WTC11 (cell line): Measurements from ENCODE around the gene STARD9. TPM values are rescaled to one million over a fixed set of nuclear protein-coding genes. Genes with fewer than 3 reads are reported as not detected.

Experiments used
- ATAC-seq: fragments of 200-7000 bp; cut with Tn5 transposase; 2 replicates; pipeline ENCODE4 v1.10.0; 2021; ENCODE audit warnings: mild to moderate bottlenecking, moderate library complexity
- CTCF ChIA-PET: fragments of 300-600 bp; sonication (Branson Sonifier 250); formaldehyde crosslinking; loops from one replicate; lab custom pipeline; 2021; ENCODE audit warnings: antibody characterized with exemption; lab: Charles Lee
- POLR2A ChIA-PET: fragments of 350-600 bp; sonication (Branson Sonifier 250); formaldehyde crosslinking; loops from one replicate; lab custom pipeline; 2021; ENCODE audit warnings: antibody characterized with exemption; lab: Charles Lee
- DNase-seq: peaks from one replicate; pipeline ENCODE4 v3.0.0; 2021; ENCODE audit warnings: low spot score
- H3K27ac Mint-ChIP-seq: 2 replicates; pipeline ENCODE4 v1.8.0; 2021; ENCODE audit warnings: mixed read lengths
- H3K27me3 Mint-ChIP-seq: 2 replicates; pipeline ENCODE4 v1.8.0; 2021; ENCODE audit warnings: low read depth, mild to moderate bottlenecking, moderate library complexity, mixed read lengths
- H3K36me3 Mint-ChIP-seq: 2 replicates; pipeline ENCODE4 v1.8.0; 2021; ENCODE audit warnings: mixed read lengths
- H3K4me1 Mint-ChIP-seq: 2 replicates; pipeline ENCODE4 v1.8.0; 2022; ENCODE audit warnings: mixed read lengths
- H3K4me3 Mint-ChIP-seq: 2 replicates; pipeline ENCODE4 v1.8.0; 2021; ENCODE audit warnings: mild to moderate bottlenecking, moderate library complexity, mixed read lengths
- H3K9me3 Mint-ChIP-seq: 2 replicates; pipeline ENCODE4 v1.8.0; 2021; ENCODE audit warnings: mixed read lengths
- ATF6 ChIP-seq: sonication (generic); formaldehyde crosslinking; IDR thresholded peaks from 2 replicates; pipeline ENCODE4 v1.8.1; 2023; ENCODE audit warnings: mild to moderate bottlenecking, missing genetic modification reagents
- CDX4 ChIP-seq: fragments of 250-450 bp; sonication (Bioruptor Pico); IDR thresholded peaks from 2 replicates; pipeline ENCODE4 v1.9.0; 2021; ENCODE audit warnings: moderate library complexity, mild to moderate bottlenecking, inconsistent platforms, borderline replicate concordance
- CREM ChIP-seq: sonication (generic); formaldehyde crosslinking; IDR thresholded peaks from 2 replicates; pipeline ENCODE4 v1.8.1; 2022; ENCODE audit warnings: mild to moderate bottlenecking, missing genetic modification reagents, moderate library complexity
- E2F5 ChIP-seq: sonication (generic); formaldehyde crosslinking; IDR thresholded peaks from 2 replicates; pipeline ENCODE4 v1.8.1; 2022; ENCODE audit warnings: mild to moderate bottlenecking, moderate library complexity, missing genetic modification reagents
- ELF4 ChIP-seq: sonication (generic); formaldehyde crosslinking; IDR thresholded peaks from 2 replicates; pipeline ENCODE4 v1.8.1; 2022; ENCODE audit warnings: low read depth, mild to moderate bottlenecking, moderate library complexity, missing genetic modification reagents
- ERG ChIP-seq: fragments of 250-450 bp; sonication (Bioruptor Pico); IDR thresholded peaks from 2 replicates; pipeline ENCODE4 v1.8.0; 2021; ENCODE audit warnings: mild to moderate bottlenecking
- ESRRA ChIP-seq: sonication (generic); formaldehyde crosslinking; IDR thresholded peaks from 2 replicates; pipeline ENCODE4 v1.8.1; 2022; ENCODE audit warnings: mild to moderate bottlenecking, missing genetic modification reagents, borderline replicate concordance
- FOXJ3 ChIP-seq: sonication (generic); formaldehyde crosslinking; IDR thresholded peaks from 2 replicates; pipeline ENCODE4 v1.9.0; 2021; ENCODE audit warnings: missing genetic modification reagents, mild to moderate bottlenecking, borderline replicate concordance
- FOXP1 ChIP-seq: sonication (generic); formaldehyde crosslinking; IDR thresholded peaks from 2 replicates; pipeline ENCODE4 v1.8.0; 2022; ENCODE audit warnings: missing genetic modification reagents, mild to moderate bottlenecking, moderate library complexity, borderline replicate concordance
- GABPB1 ChIP-seq: sonication (generic); formaldehyde crosslinking; IDR thresholded peaks from 2 replicates; pipeline ENCODE4 v1.8.1; 2023; ENCODE audit warnings: mild to moderate bottlenecking, missing genetic modification reagents
- JUN ChIP-seq: sonication (generic); formaldehyde crosslinking; IDR thresholded peaks from 2 replicates; pipeline ENCODE4 v1.8.0; 2023; ENCODE audit warnings: mild to moderate bottlenecking, missing genetic modification reagents
- NFATC4 ChIP-seq: fragments of 250-450 bp; sonication (Bioruptor Pico); IDR thresholded peaks from 2 replicates; pipeline ENCODE4 v1.9.0; 2021; ENCODE audit warnings: mild to moderate bottlenecking
- SP1 ChIP-seq: sonication (generic); formaldehyde crosslinking; conservative IDR thresholded peaks from 2 replicates; pipeline ENCODE4 v1.8.1; 2022; ENCODE audit warnings: missing genetic modification reagents
- USF2 ChIP-seq: sonication (generic); formaldehyde crosslinking; IDR thresholded peaks from 2 replicates; pipeline ENCODE4 v1.8.1; 2023; ENCODE audit warnings: mild to moderate bottlenecking, missing genetic modification reagents, moderate library complexity
- ZNF219 ChIP-seq: sonication (generic); formaldehyde crosslinking; IDR thresholded peaks from 2 replicates; pipeline ENCODE4 v1.8.0; 2023; ENCODE audit warnings: missing genetic modification reagents, mild to moderate bottlenecking, borderline replicate concordance
- ZNF232 ChIP-seq: sonication (generic); formaldehyde crosslinking; IDR thresholded peaks from 2 replicates; pipeline ENCODE4 v1.8.0; 2022; ENCODE audit warnings: mild to moderate bottlenecking, missing genetic modification reagents
- ZNF263 ChIP-seq: sonication (generic); formaldehyde crosslinking; IDR thresholded peaks from 2 replicates; pipeline ENCODE4 v1.8.1; 2022; ENCODE audit warnings: low read depth, mild to moderate bottlenecking, moderate library complexity, missing genetic modification reagents
- ZNF425 ChIP-seq: fragments of 250-450 bp; sonication (Bioruptor Pico); conservative IDR thresholded peaks from 2 replicates; pipeline ENCODE4 v1.9.0; 2021; ENCODE audit warnings: mild to moderate bottlenecking
- total RNA-seq: library from RNA; stranded (reverse); gene quantifications from 3 replicates; pipeline ENCODE4 v1.2.3, GENCODE V29; 2021

The STARD9 gene
- total RNA-seq, 1 experiment from 2014 or later = 5.7 TPM

- DNase-seq (no peak), ATAC-seq (no peak)
- Mint-ChIP-seq H3K4me3 (no peak overlapping the region), H3K27ac (no peak overlapping the region; the same call in 1 of the 2 replicates), H3K4me1 (peaks cover 16% of the 10 kb centered on the region), H3K36me3 (peaks cover 35% of the 10 kb centered on the region), H3K9me3 (no peaks in the 10 kb centered on the region), H3K27me3 (no peaks in the 10 kb centered on the region)
- TF ChIP-seq JUN = no peak
- no peak for TF ChIP-seq ZNF263 (CRISPR knock-in tag)
- no peak for TF ChIP-seq ZNF425 (CRISPR knock-in tag)
- TF ChIP-seq FOXJ3 (CRISPR knock-in tag) = no peak
- TF ChIP-seq ZNF232 (CRISPR knock-in tag) = no peak
- no peak for TF ChIP-seq E2F5
- no peak for TF ChIP-seq SP1 (CRISPR knock-in tag)
- no peak for TF ChIP-seq ATF6 (CRISPR knock-in tag)
- TF ChIP-seq FOXP1 (CRISPR knock-in tag) = no peak
- no peak for TF ChIP-seq ZNF219
- no peak for TF ChIP-seq NFATC4 (CRISPR knock-in tag)
- TF ChIP-seq USF2 (CRISPR knock-in tag) = no peak
- TF ChIP-seq CDX4 = no peak
- no peak for TF ChIP-seq ESRRA (CRISPR knock-in tag)
- POLR2A ChIA-PET = interaction anchor here (0.6 kb wide), 1 partner anchor 196 kb away, joined by 3 read pairs; no protein-coding TSS in a partner anchor
- CTCF ChIA-PET = interaction anchor here (1.1 to 1.3 kb wide), 3 partner anchors 21 to 201 kb away, joined by 3 to 7 read pairs (median 4); no protein-coding TSS in a partner anchor
These were observed 150.0 kb downstream of the STARD9 start for GRCh38 chr15:42725331-42725903.

- Mint-ChIP-seq H3K9me3 (no peaks in the 10 kb centered on the region), H3K4me3 (no peak overlapping the region), H3K27ac (no peak overlapping the region), H3K4me1 (peaks cover 17% of the 10 kb centered on the region), H3K27me3 (no peaks in the 10 kb centered on the region), H3K36me3 (peaks cover 40% of the 10 kb centered on the region)
- DNase-seq (no peak), ATAC-seq (no peak)
- TF ChIP-seq ERG (no peak), CREM (no peak), USF2 (CRISPR knock-in tag) (no peak), ELF4 (CRISPR knock-in tag) (no peak), GABPB1 (CRISPR knock-in tag) (no peak)
- ChIA-PET CTCF (interaction anchor here (0.5 to 1.3 kb wide), 4 partner anchors 15 to 200 kb away, joined by 3 to 7 read pairs (median 4); no protein-coding TSS in a partner anchor), POLR2A (interaction anchor here (0.6 to 0.7 kb wide), 4 partner anchors 195 to 1780 kb away, joined by 3 to 10 read pairs (median 4); no protein-coding TSS in a partner anchor)
These were observed 150.7 kb downstream of the STARD9 start for GRCh38 chr15:42726114-42726513.
